Panc1 (cell line): ENCODE data around the gene PIP4K2A. TPM values are rescaled to one million over a fixed set of nuclear protein-coding genes. Genes with fewer than 3 reads are reported as not detected.

Experiments used
- ATAC-seq: fragments of 200-7000 bp; cut with Tn5 transposase; 2 replicates; pipeline ENCODE4 v1.9.1; 2020; ENCODE audit warnings: mild to moderate bottlenecking, moderate library complexity
- BruUV-seq: library from RNA; stranded (reverse); fragments of 400-500 nt; replicated peaks from 2 replicates; lab custom pipeline; 2021; lab: Mats Ljungman, UMichigan
- CTCF ChIA-PET: fragments of 300-600 bp; sonication (Branson Sonifier 250); formaldehyde crosslinking; loops from one replicate; lab custom pipeline; 2022; ENCODE audit warnings: antibody characterized with exemption; lab: Charles Lee
- POLR2A ChIA-PET: fragments of 300-600 bp; sonication (Branson Sonifier 250); formaldehyde crosslinking; loops from one replicate; lab custom pipeline; 2022; ENCODE audit warnings: antibody characterized with exemption; lab: Charles Lee
- DNase-seq: peaks from one replicate; pipeline ENCODE4 v3.0.0-alpha.2; 2010; ENCODE audit warnings: low read depth, low spot score
- H3K27ac ChIP-seq: 2 replicates; pipeline ENCODE4 v1.5.1; 2011; ENCODE audit warnings: mild to moderate bottlenecking, low read length, inconsistent platforms
- H3K27me3 ChIP-seq: fragments of 200-500 bp; sonication (Bioruptor generic); 2 replicates; pipeline ENCODE4 v1.6.0; 2014; ENCODE audit warnings: low read length, inconsistent platforms; ENCODE audit not compliant: control insufficient read depth, insufficient read depth
- H3K36me3 ChIP-seq: fragments of 200-500 bp; sonication (Bioruptor generic); 2 replicates; pipeline ENCODE4 v1.5.1; 2014; ENCODE audit warnings: inconsistent platforms, mild to moderate bottlenecking, low read length, moderate library complexity; ENCODE audit not compliant: control insufficient read depth, insufficient read depth
- H3K4me1 ChIP-seq: 2 replicates; pipeline ENCODE4 v1.5.1; 2011; ENCODE audit warnings: inconsistent platforms, mild to moderate bottlenecking, low read length, moderate library complexity; ENCODE audit not compliant: control insufficient read depth, insufficient read depth
- H3K4me3 ChIP-seq, 2 experiments: 2 replicates each; pipeline ENCODE4 v1.5.1; 2011 to 2012; ENCODE audit warnings: low read depth in 2 of 2, low read length in 2 of 2, mild to moderate bottlenecking in 2 of 2, inconsistent platforms in 1 of 2, moderate library complexity in 1 of 2
- H3K9me3 ChIP-seq: fragments of 200-500 bp; sonication (Bioruptor generic); 2 replicates; pipeline ENCODE4 v1.5.1; 2014; ENCODE audit warnings: low read depth, mild to moderate bottlenecking, inconsistent platforms, low read length, moderate library complexity; ENCODE audit not compliant: control insufficient read depth, insufficient read depth
- CTCF ChIP-seq: fragments of 450-650 bp; IDR thresholded peaks from 2 replicates; pipeline ENCODE4 v1.5.1; 2017; ENCODE audit warnings: mild to moderate bottlenecking
- POLR2AphosphoS5 ChIP-seq: IDR thresholded peaks from 2 replicates; pipeline ENCODE4 v1.6.1; 2012; ENCODE audit warnings: mild to moderate bottlenecking, low read depth, low read length, moderate library complexity
- REST ChIP-seq, 2 experiments: IDR thresholded peaks; 2 replicates each; pipeline ENCODE4 v1.6.1; 2011 to 2012; ENCODE audit warnings: low read depth in 2 of 2, control low read depth in 1 of 2, low read length in 1 of 2, mild to moderate bottlenecking in 1 of 2, moderate library complexity in 1 of 2; ENCODE audit not compliant: insufficient read depth in 1 of 2
- SIN3A ChIP-seq: IDR thresholded peaks from 2 replicates; pipeline ENCODE4 v1.6.1; 2012; ENCODE audit warnings: low read depth, mild to moderate bottlenecking, low read length, moderate library complexity, borderline replicate concordance; ENCODE audit not compliant: insufficient read depth
- TCF7L2 ChIP-seq: IDR thresholded peaks from 2 replicates; pipeline ENCODE4 v1.6.1; 2011; ENCODE audit warnings: mild to moderate bottlenecking, low read depth, low read length, inconsistent platforms
- in situ Hi-C: cut with HindIII; loops from 2 replicates; pipeline ENCODE4 v1.10.0; 2016; ENCODE audit warnings: low sequenced_read_pairs, low pct_unique_long_range_greater_than_20kb
- intact Hi-C: fragments of 100-400 bp; cut with micrococcal nuclease; formaldehyde crosslinking; loops from one replicate; pipeline ENCODE4 v1.10.0; 2022; ENCODE audit not compliant: unreplicated experiment
- total RNA-seq: library from RNA; stranded (reverse); gene quantifications from one replicate; pipeline ENCODE4 v1.2.1, GENCODE V29; 2021; ENCODE audit not compliant: unreplicated experiment

Gene PIP4K2A
- total RNA-seq, 1 experiment from 2014 or later, result 25.2 TPM

GRCh38 chr10:22647244-22647643 is 67.1 kb downstream of the PIP4K2A start:
- in situ Hi-C loops, result no loop called here
- intact Hi-C loops, result no loop called here
- ATAC-seq (no peak), DNase-seq (no peak)
- no peak overlapping the region for H3K27ac ChIP-seq
- H3K4me1 ChIP-seq, result no peaks in the 10 kb centered on the region; the same call in 1 of the 2 replicates
- BruUV-seq, result no TSS peak
- no peak overlapping the region for H3K4me3 ChIP-seq
- H3K27me3 ChIP-seq, result no peaks in the 10 kb centered on the region
- no peak for TF ChIP-seq CTCF
- TF ChIP-seq REST (IDR thresholded peaks at IDR 0.05; ENCODE audit: insufficient read depth in 1 of 2, low read depth in 2 of 2, low read length in 1 of 2), result no peak
- no peak for TF ChIP-seq SIN3A
- no peak for TF ChIP-seq TCF7L2
- TF ChIP-seq POLR2AphosphoS5, result no peak
- no peaks in the 10 kb centered on the region for H3K36me3 ChIP-seq
- no peaks in the 10 kb centered on the region for H3K9me3 ChIP-seq
- ChIA-PET CTCF (interaction anchor here (0.7 kb wide), 1 partner anchor 96 kb away, joined by 9 read pairs; no protein-coding TSS in a partner anchor), POLR2A (no interaction called here)

GRCh38 chr10:22646388-22646853 is 68.0 kb downstream of the PIP4K2A start:
- ATAC-seq, result no peak
- in situ Hi-C loops (no loop called here), intact Hi-C loops (no loop called here)
- no peaks in the 10 kb centered on the region for H3K9me3 ChIP-seq
- H3K36me3 ChIP-seq, result no peaks in the 10 kb centered on the region
- no TSS peak for BruUV-seq
- H3K27ac ChIP-seq, result no peak overlapping the region
- DNase-seq, result no peak
- no peaks in the 10 kb centered on the region; the same call in 1 of the 2 replicates for H3K4me1 ChIP-seq
- no peaks in the 10 kb centered on the region for H3K27me3 ChIP-seq
- no peak for TF ChIP-seq TCF7L2
- no peak for TF ChIP-seq SIN3A
- no peak for TF ChIP-seq REST (IDR thresholded peaks at IDR 0.05; ENCODE audit: insufficient read depth in 1 of 2, low read depth in 2 of 2, low read length in 1 of 2)
- TF ChIP-seq CTCF, result no peak
- TF ChIP-seq POLR2AphosphoS5, result no peak
- ChIA-PET POLR2A (no interaction called here), CTCF (no interaction called here)
- H3K4me3 ChIP-seq, result no peak overlapping the region
